HepG2 (cell line): ENCODE results near the gene C2orf81. TPM values are rescaled to one million over a fixed set of nuclear protein-coding genes. Genes with fewer than 3 reads are reported as not detected.

Experiments used
- AGO2 ChIP-seq: fragments of 200-400 bp; formaldehyde crosslinking; optimal IDR thresholded peaks from 2 replicates; pipeline ENCODE3; 2017; ENCODE audit warnings: mild to moderate bottlenecking, low read depth, low read length, moderate library complexity
- CREB3 ChIP-seq: sonication (generic); formaldehyde crosslinking; IDR thresholded peaks from 2 replicates; pipeline ENCODE4 v1.5.0; 2020; ENCODE audit warnings: missing genetic modification reagents
- E2F5 ChIP-seq: sonication (generic); formaldehyde crosslinking; conservative IDR thresholded peaks from 2 replicates; pipeline ENCODE4 v1.4.0; 2020; ENCODE audit warnings: missing genetic modification reagents
- HNRNPH1 ChIP-seq: fragments of 200-400 bp; formaldehyde crosslinking; optimal IDR thresholded peaks from 2 replicates; pipeline ENCODE3; 2017; ENCODE audit warnings: mild to moderate bottlenecking, low read depth, low read length
- IRF1 ChIP-seq: sonication (generic); formaldehyde crosslinking; IDR thresholded peaks from 2 replicates; pipeline ENCODE4 v1.4.0; 2020; ENCODE audit warnings: low read depth, mild to moderate bottlenecking, missing genetic modification reagents
- MBD4 ChIP-seq: IDR thresholded peaks from 2 replicates; pipeline ENCODE4 v1.6.1; 2012; ENCODE audit warnings: low read length, inconsistent platforms, borderline replicate concordance
- PHF8 ChIP-seq: sonication (generic); formaldehyde crosslinking; IDR thresholded peaks from 2 replicates; pipeline ENCODE4 v1.5.0; 2020; ENCODE audit warnings: missing genetic modification reagents
- SAFB2 ChIP-seq: sonication (generic); formaldehyde crosslinking; IDR thresholded peaks from 2 replicates; pipeline ENCODE4 v1.5.1; 2020; ENCODE audit warnings: missing genetic modification reagents, low read depth, mild to moderate bottlenecking, borderline replicate concordance
- TBL1XR1 ChIP-seq: fragments of 150-350 bp; IDR thresholded peaks from 2 replicates; pipeline ENCODE4 v1.6.1; 2014; ENCODE audit warnings: borderline replicate concordance, low read length; ENCODE audit not compliant: partially characterized antibody
- TMF1 ChIP-seq: sonication (generic); formaldehyde crosslinking; IDR thresholded peaks from 2 replicates; pipeline ENCODE4 v1.8.1; 2022; ENCODE audit warnings: low read depth, missing genetic modification reagents
- ZEB1 ChIP-seq: IDR thresholded peaks from 2 replicates; pipeline ENCODE4 v1.6.1; 2012; ENCODE audit warnings: mild to moderate bottlenecking, low read depth, inconsistent platforms; ENCODE audit not compliant: insufficient replicate concordance
- ZNF563 ChIP-seq: sonication (generic); formaldehyde crosslinking; IDR thresholded peaks from 2 replicates; pipeline ENCODE4 v1.8.0; 2022; ENCODE audit warnings: mild to moderate bottlenecking, moderate library complexity, missing genetic modification reagents
- ZNF644 ChIP-seq: IDR thresholded peaks from 2 replicates; pipeline ENCODE4 v1.6.1; 2016; ENCODE audit warnings: low read depth
- polyA plus RNA-seq, 8 experiments: library from polyadenylated mRNA; depleted of rRNA in 3 of 8; stranded (reverse) in 7 of 8; unstranded in 1 of 8; fragments of >200 nt; fragmentation: Illumina TruSeq in 4 of 8; extraction: Trizol in 4 of 8; gene quantifications; 2 replicates each; pipeline versions ENCODE4 v1.2.1 to v1.2.3, GENCODE V29; 2011 to 2016; ENCODE audit warnings: low read depth in 4 of 8, missing spikeins in 1 of 8, mixed read lengths in 1 of 8; ENCODE audit not compliant: insufficient read depth in 1 of 8
- total RNA-seq, 5 experiments: library from RNA; depleted of rRNA; stranded (reverse); fragments of >200 nt; fragmentation: Illumina TruSeq; extraction: Trizol; gene quantifications; 2 replicates each; pipeline ENCODE4 v1.2.3, GENCODE V29; 2016; ENCODE audit warnings: low read depth in 1 of 5
- TF ChIP-seq, protein P1 (sequence below): fragments of 450-650 bp; IDR thresholded peaks from 2 replicates; pipeline ENCODE4 v1.6.1; 2017; ENCODE audit warnings: mild to moderate bottlenecking
- TF ChIP-seq, protein P2 (sequence below): sonication (generic); formaldehyde crosslinking; IDR thresholded peaks from 2 replicates; pipeline ENCODE4 v1.4.0; 2020; ENCODE audit warnings: missing genetic modification reagents, mild to moderate bottlenecking, borderline replicate concordance

The C2orf81 gene
- total and polyA plus RNA-seq, 2 of the 13 experiments (the other 11 are each of a cell fraction or from before 2014, with no cell fraction given) = 0.15 to 0.17 TPM

DNA sequence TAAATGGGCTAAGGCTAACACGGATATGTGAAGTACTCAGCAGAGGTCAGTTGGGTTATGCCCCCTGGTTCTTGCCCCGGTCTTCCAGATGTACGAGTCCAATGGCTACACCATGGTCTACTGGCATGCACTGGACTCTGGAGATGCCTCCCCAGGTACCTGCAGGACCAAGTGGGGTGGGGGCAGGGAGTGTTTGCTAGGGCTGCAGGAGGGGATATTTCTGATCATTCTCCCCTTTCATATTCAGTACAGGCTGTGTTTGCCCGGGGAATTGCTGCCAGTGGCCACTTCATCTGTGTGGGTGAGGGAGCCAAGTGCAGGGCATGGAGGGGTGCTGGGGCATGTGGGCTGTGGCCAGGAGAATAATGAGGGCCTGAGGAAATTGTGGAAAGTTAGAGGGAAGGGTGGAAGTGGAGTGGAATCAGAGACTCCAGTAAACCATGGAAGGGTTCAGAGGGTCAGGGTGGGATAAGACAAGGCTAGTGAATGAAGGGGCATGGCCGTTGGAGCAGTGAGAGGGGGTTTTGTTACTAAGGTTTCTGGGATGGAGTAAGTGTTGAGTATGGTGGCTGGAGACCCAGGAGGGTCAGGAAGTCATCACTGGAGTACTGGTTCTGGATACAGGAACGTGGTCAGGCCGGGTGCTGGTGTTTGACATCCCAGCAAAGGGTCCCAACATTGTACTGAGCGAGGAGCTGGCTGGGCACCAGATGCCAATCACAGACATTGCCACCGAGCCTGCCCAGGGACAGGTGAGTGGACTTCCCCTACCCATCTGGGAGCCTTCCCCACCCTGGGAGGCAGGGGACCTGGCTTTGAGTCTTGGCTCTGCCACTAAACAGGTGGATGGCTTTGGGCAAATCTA lies 2.0 kb upstream of the C2orf81 start (continued):
- TF ChIP-seq ZEB1 = no peak
- TF ChIP-seq, protein P1, sequence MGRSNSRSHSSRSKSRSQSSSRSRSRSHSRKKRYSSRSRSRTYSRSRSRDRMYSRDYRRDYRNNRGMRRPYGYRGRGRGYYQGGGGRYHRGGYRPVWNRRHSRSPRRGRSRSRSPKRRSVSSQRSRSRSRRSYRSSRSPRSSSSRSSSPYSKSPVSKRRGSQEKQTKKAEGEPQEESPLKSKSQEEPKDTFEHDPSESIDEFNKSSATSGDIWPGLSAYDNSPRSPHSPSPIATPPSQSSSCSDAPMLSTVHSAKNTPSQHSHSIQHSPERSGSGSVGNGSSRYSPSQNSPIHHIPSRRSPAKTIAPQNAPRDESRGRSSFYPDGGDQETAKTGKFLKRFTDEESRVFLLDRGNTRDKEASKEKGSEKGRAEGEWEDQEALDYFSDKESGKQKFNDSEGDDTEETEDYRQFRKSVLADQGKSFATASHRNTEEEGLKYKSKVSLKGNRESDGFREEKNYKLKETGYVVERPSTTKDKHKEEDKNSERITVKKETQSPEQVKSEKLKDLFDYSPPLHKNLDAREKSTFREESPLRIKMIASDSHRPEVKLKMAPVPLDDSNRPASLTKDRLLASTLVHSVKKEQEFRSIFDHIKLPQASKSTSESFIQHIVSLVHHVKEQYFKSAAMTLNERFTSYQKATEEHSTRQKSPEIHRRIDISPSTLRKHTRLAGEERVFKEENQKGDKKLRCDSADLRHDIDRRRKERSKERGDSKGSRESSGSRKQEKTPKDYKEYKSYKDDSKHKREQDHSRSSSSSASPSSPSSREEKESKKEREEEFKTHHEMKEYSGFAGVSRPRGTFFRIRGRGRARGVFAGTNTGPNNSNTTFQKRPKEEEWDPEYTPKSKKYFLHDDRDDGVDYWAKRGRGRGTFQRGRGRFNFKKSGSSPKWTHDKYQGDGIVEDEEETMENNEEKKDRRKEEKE = no peak
- no peak for TF ChIP-seq HNRNPH1
- TF ChIP-seq MBD4 = peak; percentile 21; the same call in 1 of the 2 replicates
- TF ChIP-seq E2F5 = no peak
- no peak for TF ChIP-seq IRF1
- TF ChIP-seq SAFB2 (CRISPR knock-in tag) = no peak
- 0 out of 2 replicates have a peak, but pooled peaks have one; percentile 28 for TF ChIP-seq ZNF563 (CRISPR knock-in tag)
- TF ChIP-seq PHF8 = 0 out of 2 replicates have a peak, but pooled peaks have one; percentile 9
- TF ChIP-seq, protein P2, sequence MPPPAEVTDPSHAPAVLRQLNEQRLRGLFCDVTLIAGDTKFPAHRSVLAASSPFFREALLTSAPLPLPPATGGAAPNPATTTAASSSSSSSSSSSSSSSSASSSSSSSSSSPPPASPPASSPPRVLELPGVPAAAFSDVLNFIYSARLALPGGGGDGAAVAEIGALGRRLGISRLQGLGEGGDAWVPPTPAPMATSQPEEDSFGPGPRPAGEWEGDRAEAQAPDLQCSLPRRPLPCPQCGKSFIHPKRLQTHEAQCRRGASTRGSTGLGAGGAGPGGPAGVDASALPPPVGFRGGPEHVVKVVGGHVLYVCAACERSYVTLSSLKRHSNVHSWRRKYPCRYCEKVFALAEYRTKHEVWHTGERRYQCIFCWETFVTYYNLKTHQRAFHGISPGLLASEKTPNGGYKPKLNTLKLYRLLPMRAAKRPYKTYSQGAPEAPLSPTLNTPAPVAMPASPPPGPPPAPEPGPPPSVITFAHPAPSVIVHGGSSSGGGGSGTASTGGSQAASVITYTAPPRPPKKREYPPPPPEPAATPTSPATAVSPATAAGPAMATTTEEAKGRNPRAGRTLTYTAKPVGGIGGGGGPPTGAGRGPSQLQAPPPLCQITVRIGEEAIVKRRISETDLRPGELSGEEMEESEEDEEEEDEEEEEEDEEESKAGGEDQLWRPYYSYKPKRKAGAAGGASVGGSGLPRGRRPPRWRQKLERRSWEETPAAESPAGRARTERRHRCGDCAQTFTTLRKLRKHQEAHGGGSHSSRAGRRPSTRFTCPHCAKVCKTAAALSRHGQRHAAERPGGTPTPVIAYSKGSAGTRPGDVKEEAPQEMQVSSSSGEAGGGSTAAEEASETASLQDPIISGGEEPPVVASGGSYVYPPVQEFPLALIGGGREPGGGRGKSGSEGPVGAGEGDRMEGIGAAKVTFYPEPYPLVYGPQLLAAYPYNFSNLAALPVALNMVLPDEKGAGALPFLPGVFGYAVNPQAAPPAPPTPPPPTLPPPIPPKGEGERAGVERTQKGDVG (CRISPR knock-in tag) = 0 out of 2 replicates have a peak, but pooled peaks have one; percentile 24
- TF ChIP-seq CREB3 (CRISPR knock-in tag) = no peak
- TF ChIP-seq AGO2 = peak; percentile 96
- TF ChIP-seq TMF1 (CRISPR knock-in tag) = peak; percentile 57; the same call in 1 of the 2 replicates
- TF ChIP-seq TBL1XR1 = no peak
- TF ChIP-seq ZNF644 (CRISPR knock-in tag) = no peak
